CD4-positive, alpha-beta T cell treated with Interleukin-17A for 4 hours (primary cell): ENCODE results near the gene SLC29A3.
"Not testable (repeated sequence)": the region's sequence is repeated elsewhere in the genome, so short reads cannot be mapped to it uniquely, and the experiment has no call there.

ENCODE experiments used
- DNase-seq: peaks from one replicate; pipeline ENCODE4 v3.0.0-alpha.2; 2020; ENCODE audit warnings: mixed read lengths

SLC29A3 gene

DNA sequence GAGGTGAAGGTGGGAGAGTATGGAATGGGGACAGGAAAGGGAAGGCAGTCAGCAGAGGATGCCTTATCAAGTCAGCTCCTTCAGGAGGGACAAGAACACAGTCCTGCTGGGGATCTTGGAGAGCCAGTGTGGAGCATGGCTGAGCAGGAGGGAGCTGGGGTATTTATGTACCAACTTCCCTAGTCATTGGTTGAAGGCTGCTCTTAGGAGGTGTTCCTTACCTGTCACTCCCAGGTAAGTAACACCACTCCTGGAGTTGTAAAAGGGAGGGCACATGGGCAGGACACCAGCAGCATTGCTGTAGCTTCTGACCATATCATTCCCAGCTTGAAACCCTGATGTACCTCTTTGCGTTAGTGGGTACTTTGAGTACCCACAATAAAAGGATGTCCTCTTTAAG lies 29.8 kb downstream of the SLC29A3 start:
- no peak for DNase-seq

- no peak for DNase-seq
These were observed 30.3 kb downstream of the SLC29A3 start for GRCh38 chr10:71349406-71349805.

DNA sequence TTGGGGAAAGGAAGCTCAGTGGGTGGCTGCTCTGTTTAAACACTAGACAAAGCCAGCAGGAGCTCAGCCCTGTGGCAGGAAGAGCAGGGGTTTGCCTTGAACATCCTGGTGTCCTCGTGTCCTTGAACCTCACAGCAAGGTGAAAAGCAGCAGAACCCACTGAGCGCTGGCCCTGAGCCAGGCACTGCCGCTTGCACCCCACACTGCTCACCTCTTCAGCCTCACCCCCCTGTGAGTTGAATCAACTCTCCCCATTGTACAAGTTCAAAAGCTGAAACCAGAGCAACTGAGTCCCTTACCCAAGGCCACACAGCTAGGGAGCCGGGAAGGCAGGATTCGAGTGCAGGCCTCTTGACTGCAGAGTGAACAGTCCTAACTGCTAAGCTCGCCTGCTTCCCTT lies 32.0 kb downstream of the SLC29A3 start:
- no peak for DNase-seq

DNA sequence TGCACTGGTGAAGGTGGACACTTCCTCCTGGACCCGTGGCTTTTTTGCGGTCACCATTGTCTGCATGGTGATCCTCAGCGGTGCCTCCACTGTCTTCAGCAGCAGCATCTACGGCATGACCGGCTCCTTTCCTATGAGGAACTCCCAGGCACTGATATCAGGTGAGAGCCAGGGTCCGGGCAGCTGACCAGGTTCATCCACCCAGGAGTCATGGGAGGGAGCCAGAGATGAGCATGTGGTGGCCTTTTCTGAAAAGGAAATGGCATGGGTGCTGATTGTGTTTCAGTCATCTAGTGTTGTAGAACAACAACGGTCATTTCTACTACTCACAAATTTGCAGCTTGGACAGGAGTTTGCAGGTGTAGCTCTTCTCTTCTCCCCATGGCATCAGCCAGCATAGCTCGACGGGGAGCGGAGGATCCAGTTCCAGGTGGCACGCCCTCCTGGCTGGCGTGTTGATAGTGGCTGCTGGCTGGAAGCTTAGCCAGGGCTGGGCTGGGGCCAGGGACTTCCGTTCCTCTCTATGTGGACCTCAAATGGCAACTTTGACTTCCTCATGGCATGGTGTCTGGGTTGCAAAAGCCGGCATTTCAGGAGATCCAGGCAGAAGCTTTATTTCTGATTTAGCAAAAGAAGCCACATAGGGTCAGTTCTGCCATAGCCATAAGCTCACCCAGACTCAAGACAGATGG lies 32.7 kb downstream of the SLC29A3 start:
- no peak for DNase-seq

- DNase-seq = no peak
These were observed 34.6 kb downstream of the SLC29A3 start for GRCh38 chr10:71353639-71354038.

DNA sequence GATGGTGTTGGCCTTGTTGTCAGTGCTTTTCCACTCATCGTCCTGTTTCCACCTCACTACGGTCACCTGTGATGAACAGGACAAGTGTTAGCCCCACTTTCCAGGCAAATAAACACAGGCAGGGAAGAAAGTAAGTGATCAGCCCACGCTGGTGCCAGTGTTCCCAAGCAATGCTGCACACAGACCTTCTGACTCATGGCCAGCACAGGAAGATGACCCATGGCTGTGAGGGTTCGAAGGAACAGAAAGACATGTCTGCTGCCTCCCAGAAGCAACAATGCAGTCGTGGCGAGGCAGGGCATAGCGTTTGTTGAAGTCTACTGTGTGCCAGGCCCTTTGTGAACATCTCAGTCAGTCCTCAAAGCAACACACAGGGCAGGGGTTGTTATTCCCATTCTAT lies 35.7 kb downstream of the SLC29A3 start:
- no peak for DNase-seq

GRCh38 chr10:71355886-71356285 lies 36.8 kb downstream of the SLC29A3 start:
- no peak for DNase-seq

DNA sequence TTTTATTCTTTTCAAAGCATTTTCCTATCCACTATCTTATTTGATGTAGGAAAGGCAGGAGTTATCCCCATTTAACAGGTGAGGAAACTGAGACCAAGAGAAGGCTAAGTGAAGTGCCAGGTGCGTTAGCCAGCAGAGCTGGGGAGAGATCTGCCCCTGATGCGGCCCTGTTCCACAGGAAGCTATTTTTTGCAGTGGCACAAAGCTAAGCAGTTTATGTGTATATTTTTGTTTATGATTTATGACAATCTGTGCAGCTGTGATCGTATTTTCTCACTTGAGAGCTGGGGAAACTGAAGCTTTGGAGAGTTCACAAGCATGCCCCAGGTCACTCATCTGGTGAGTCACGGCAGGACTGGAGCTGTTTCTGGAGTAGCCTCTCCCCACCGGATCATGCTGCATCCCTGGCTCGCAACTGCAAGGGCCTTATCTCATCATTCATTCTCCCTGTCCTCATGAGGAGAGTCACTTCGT lies 38.8 kb downstream of the SLC29A3 start:
- no peak for DNase-seq

DNA sequence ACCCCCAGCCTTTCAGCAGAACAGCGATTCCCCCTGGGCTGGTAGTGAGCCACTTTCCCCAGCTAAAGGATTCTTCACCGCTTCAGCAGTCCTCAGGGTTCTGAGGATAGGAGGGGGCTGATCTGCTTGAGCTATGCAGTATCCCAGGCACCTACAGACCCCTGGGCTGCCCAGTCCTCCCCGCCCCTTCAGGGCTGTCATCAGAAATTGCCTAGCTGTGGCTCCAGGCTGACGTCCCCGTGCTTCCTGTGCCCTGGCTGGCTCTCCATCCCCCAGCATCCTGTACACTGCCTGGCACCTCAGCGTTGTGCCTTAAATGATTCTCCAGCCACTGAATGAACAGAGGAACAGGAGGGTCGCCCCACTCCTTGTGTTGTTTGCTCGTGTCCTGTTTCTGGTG lies 39.2 kb downstream of the SLC29A3 start:
- DNase-seq = no peak

- not testable (repeated sequence) for DNase-seq
These were observed 39.8 kb downstream of the SLC29A3 start for GRCh38 chr10:71358906-71359305.

DNA sequence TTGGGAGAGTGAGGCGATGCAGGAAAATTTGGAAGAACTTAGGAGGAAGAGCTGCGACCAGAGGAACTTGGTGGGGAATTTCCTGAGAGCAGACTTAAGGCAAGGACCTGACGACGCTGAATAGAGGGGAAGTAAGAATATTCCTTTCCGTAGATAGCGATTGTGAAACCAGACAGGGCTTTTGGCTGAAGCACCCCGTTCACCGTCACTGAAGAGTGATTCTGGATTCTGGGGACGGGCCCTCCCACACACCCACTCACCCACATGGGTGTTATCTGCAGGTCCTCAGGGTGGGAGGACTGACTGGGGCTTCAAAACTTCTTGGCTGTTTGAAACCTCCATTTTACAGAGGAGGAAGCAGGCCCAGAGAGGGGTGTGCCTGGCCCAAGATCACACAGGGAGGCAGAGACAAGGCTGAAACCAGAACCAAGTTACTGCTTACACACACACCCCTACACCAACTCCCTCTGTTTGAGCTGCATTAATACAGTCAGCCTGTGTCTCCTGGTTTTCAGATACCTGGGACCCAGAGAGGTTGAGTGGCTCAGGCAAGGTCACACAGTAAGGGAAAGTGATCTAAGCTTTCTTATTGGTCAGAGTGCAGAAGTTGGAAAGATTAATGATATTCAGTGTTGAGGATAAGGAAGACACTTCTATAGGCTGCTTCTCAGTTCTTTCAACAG lies 40.4 kb downstream of the SLC29A3 start:
- no peak for DNase-seq

- no peak for DNase-seq
These were observed 41.7 kb downstream of the SLC29A3 start for GRCh38 chr10:71360735-71361134.

- no peak for DNase-seq
These were observed 42.5 kb downstream of the SLC29A3 start for GRCh38 chr10:71361581-71361980.

DNA sequence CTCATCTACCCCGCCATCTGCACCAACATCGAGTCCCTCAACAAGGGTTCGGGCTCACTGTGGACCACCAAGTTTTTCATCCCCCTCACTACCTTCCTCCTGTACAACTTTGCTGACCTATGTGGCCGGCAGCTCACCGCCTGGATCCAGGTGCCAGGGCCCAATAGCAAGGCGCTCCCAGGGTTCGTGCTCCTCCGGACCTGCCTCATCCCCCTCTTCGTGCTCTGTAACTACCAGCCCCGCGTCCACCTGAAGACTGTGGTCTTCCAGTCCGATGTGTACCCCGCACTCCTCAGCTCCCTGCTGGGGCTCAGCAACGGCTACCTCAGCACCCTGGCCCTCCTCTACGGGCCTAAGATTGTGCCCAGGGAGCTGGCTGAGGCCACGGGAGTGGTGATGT lies 43.1 kb downstream of the SLC29A3 start:
- DNase-seq = no peak

GRCh38 chr10:71363936-71364335 lies 44.9 kb downstream of the SLC29A3 start:
- no peak for DNase-seq

GRCh38 chr10:71365366-71365765 lies 46.3 kb downstream of the SLC29A3 start:
- no peak for DNase-seq

- DNase-seq = no peak
These were observed 47.6 kb downstream of the SLC29A3 start for GRCh38 chr10:71366690-71367089.

- DNase-seq = no peak
These were observed 48.2 kb downstream of the SLC29A3 start for GRCh38 chr10:71367271-71367670.

GRCh38 chr10:71368176-71368575 lies 49.1 kb downstream of the SLC29A3 start:
- no peak for DNase-seq

DNA sequence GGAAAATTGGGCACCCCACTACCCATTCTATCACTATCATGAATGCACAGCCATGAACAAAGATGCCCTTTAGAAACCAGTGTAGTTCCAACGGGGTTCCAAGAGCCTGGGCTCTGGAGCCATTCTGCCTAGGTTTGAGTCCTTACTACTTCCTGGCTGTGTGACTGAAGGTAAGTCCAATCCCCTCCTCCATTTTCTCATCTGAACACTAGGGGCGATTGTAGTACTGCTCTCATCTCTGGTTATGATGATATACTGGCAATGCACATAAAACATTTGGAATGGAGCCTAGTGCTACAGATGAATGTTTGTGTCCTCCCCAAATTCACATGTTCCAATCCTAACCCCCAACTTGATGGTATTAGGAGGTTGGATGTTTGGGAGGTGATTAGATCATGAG lies 49.6 kb downstream of the SLC29A3 start:
- no peak for DNase-seq

DNA sequence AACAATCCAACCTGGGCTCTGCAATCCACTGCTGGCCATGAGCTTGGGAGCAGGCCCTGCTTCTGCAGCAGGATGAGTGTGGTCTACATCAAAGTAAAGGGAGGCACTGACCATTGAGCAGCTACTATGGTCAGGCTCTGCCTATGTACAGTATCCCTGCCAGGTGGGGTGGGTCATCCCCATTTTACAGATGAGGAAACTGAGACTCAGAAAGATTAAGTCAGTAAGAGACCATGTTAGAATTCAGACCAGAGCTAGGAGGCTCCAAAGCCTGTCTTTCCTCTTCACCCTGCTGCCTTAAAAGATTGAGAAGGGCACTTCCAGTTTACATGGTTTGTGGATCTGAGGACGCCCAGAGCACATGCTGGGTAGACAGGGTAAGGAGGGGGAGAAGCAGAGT lies 50.5 kb downstream of the SLC29A3 start:
- DNase-seq = no peak

DNA sequence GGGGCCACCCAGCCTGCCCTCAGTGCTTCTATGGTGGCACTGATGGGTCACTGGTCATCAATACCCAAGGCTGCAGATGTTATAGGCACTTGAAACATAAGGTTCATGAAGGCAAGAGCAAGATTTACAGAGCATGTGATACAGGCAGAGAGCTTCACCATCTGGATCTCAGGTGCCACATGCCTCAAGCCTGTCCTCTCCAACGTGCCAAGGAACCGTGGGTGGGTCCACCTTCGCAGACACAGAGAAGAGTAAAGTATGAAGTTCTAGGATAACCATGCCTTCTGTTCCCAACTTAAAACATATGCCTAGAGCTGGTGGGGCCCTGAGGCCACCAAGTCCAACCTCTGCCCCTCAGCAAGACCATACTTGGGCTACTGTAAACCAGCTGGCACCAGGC lies 51.0 kb downstream of the SLC29A3 start:
- no peak for DNase-seq

GRCh38 chr10:71371750-71372166 lies 52.7 kb downstream of the SLC29A3 start:
- no peak for DNase-seq

DNA sequence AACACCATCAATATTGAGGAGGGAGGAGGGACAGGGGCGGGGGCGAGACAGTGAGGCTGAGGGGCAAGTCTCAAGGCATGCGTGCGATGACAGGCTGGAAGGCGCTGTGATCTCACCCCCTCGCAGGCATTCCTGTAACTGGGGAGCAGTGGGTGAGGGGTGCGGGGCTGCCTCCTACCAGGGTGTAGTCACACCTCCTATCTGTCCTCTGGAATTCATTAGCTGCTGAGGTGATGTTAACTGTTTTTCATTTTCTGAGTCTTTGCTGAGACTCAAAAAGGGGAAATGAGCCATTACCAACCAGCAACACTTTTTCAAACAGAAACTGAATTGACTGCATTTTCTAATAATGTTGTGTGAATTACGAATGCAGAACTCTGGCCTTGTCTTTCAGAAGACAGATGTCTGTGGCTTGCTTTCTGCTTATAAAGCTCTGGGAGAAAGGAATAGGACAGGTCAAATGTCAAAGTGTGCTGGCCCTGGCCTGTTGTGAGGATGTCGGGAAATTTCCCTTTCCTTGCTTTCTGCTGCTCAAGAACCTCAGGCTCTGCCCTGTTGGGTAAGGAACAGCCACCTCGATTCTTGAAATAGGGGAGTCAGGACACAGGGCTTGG lies 53.9 kb downstream of the SLC29A3 start:
- DNase-seq = no peak
